OCI-LY3 (cell line): Measurements from ENCODE around the gene C1QTNF1.

Experiments used
- H2AFZ ChIP-seq: fragments of 200-600, 300-600 bp; shearing (Covaris generic); 2 replicates; pipeline ENCODE4 v1.6.0; 2014; ENCODE audit warnings: antibody characterized with exemption, low read depth, low read length
- H3K27ac ChIP-seq: fragments of 200-600, 300-600 bp; sonication (generic); 2 replicates; pipeline ENCODE4 v1.5.1; 2014; ENCODE audit warnings: mild to moderate bottlenecking, low read length, moderate library complexity, mixed read lengths
- H3K27me3 ChIP-seq: fragments of 200-600, 300-600 bp; sonication (generic); 2 replicates; pipeline ENCODE4 v1.6.1; 2014; ENCODE audit warnings: low read depth, low read length, mixed read lengths
- H3K36me3 ChIP-seq: fragments of 200-600, 300-600 bp; sonication (generic); replicated peaks from 2 replicates; pipeline ENCODE3; 2014; ENCODE audit warnings: low read depth, low read length, mixed read lengths
- H3K4me1 ChIP-seq: fragments of 300-600, 200-600 bp; sonication (generic); 2 replicates; pipeline ENCODE4 v1.6.1; 2014; ENCODE audit warnings: low read length, mixed read lengths
- H3K4me2 ChIP-seq: fragments of 200-600, 300-600 bp; sonication (generic); 2 replicates; pipeline ENCODE4 v1.6.1; 2014; ENCODE audit warnings: low read length, mixed read lengths
- H3K4me3 ChIP-seq: fragments of 300-600, 200-600 bp; sonication (generic); 2 replicates; pipeline ENCODE4 v1.5.1; 2014; ENCODE audit warnings: antibody characterized with exemption, mild to moderate bottlenecking, low read length, moderate library complexity
- H3K79me2 ChIP-seq: fragments of 300-600, 200-600 bp; shearing (Covaris generic); 2 replicates; pipeline ENCODE4 v1.6.1; 2014; ENCODE audit warnings: mild to moderate bottlenecking, low read length, mixed read lengths
- H3K9ac ChIP-seq: fragments of 300-600, 200-600 bp; shearing (Covaris generic); 2 replicates; pipeline ENCODE4 v1.6.0; 2014; ENCODE audit warnings: mild to moderate bottlenecking, low read length, moderate library complexity
- H3K9me3 ChIP-seq: fragments of 200-600, 300-600 bp; shearing (Covaris generic); 2 replicates; pipeline ENCODE4 v1.6.1; 2014; ENCODE audit warnings: low read length, mixed read lengths; ENCODE audit not compliant: insufficient read depth
- H4K20me1 ChIP-seq: fragments of 200-600, 300-600 bp; sonication (generic); 2 replicates; pipeline ENCODE4 v1.6.1; 2016; ENCODE audit warnings: low read length, mixed read lengths; ENCODE audit not compliant: insufficient read depth
- CTCF ChIP-seq: fragments of 200-600, 300-600 bp; sonication (generic); IDR thresholded peaks from 2 replicates; pipeline ENCODE4 v1.5.1; 2014; ENCODE audit warnings: antibody characterized with exemption, low read length, low read depth
- EZH2phosphoT487 ChIP-seq: fragments of 200-600 bp; shearing (Covaris generic); IDR thresholded peaks from 2 replicates; pipeline ENCODE4 v1.6.1; 2018; ENCODE audit warnings: antibody characterized with exemption, mixed run types, low read depth

Gene C1QTNF1

GRCh38 chr17:79047923-79048825 is 24.2 kb downstream of the C1QTNF1 start:
- H3K79me2 ChIP-seq, result no peaks in the 10 kb centered on the region
- no peak overlapping the region for H3K9ac ChIP-seq
- H3K4me3 ChIP-seq, result no peak overlapping the region
- no peaks in the 10 kb centered on the region for H4K20me1 ChIP-seq
- no peak overlapping the region for H3K27ac ChIP-seq
- no peaks in the 10 kb centered on the region for H3K36me3 ChIP-seq
- H2AFZ ChIP-seq, result no peak overlapping the region
- TF ChIP-seq CTCF (no peak), EZH2phosphoT487 (no peak)
- no peak overlapping the region for H3K4me2 ChIP-seq
- no peaks in the 10 kb centered on the region for H3K9me3 ChIP-seq
- no peaks in the 10 kb centered on the region for H3K4me1 ChIP-seq
- H3K27me3 ChIP-seq, result peaks cover 8% of the 10 kb centered on the region

GRCh38 chr17:79048826-79049755 is 25.1 kb downstream of the C1QTNF1 start:
- Histone ChIP-seq H3K4me3 (no peak overlapping the region), H3K27me3 (peaks cover 8% of the 10 kb centered on the region), H4K20me1 (no peaks in the 10 kb centered on the region), H3K79me2 (no peaks in the 10 kb centered on the region), H3K4me1 (no peaks in the 10 kb centered on the region), H3K9me3 (no peaks in the 10 kb centered on the region), H3K36me3 (no peaks in the 10 kb centered on the region), H3K9ac (no peak overlapping the region), H3K27ac (no peak overlapping the region), H2AFZ (no peak overlapping the region), H3K4me2 (no peak overlapping the region)
- no peak for TF ChIP-seq EZH2phosphoT487
- TF ChIP-seq CTCF, result no peak

GRCh38 chr17:79049821-79050220 is 25.9 kb downstream of the C1QTNF1 start:
- H3K4me2 ChIP-seq, result no peak overlapping the region
- H3K9me3 ChIP-seq, result no peaks in the 10 kb centered on the region
- no peak overlapping the region for H3K4me3 ChIP-seq
- peaks cover 8% of the 10 kb centered on the region for H3K27me3 ChIP-seq
- TF ChIP-seq EZH2phosphoT487, result no peak
- H3K79me2 ChIP-seq, result no peaks in the 10 kb centered on the region
- no peak overlapping the region for H2AFZ ChIP-seq
- no peaks in the 10 kb centered on the region for H4K20me1 ChIP-seq
- no peak overlapping the region for H3K9ac ChIP-seq
- H3K27ac ChIP-seq, result no peak overlapping the region
- H3K4me1 ChIP-seq, result no peaks in the 10 kb centered on the region
- no peaks in the 10 kb centered on the region for H3K36me3 ChIP-seq

- no peak overlapping the region for H3K4me3 ChIP-seq
- no peaks in the 10 kb centered on the region for H3K9me3 ChIP-seq
- no peaks in the 10 kb centered on the region for H4K20me1 ChIP-seq
- H3K4me1 ChIP-seq, result no peaks in the 10 kb centered on the region
- H3K79me2 ChIP-seq, result no peaks in the 10 kb centered on the region
- no peak overlapping the region for H3K4me2 ChIP-seq
- H3K9ac ChIP-seq, result no peak overlapping the region
- H3K36me3 ChIP-seq, result no peaks in the 10 kb centered on the region
- no peak overlapping the region for H2AFZ ChIP-seq
- no peak for TF ChIP-seq EZH2phosphoT487
- no peak for TF ChIP-seq CTCF
- peaks cover 8% of the 10 kb centered on the region for H3K27me3 ChIP-seq
- H3K27ac ChIP-seq, result no peak overlapping the region
These were observed 26.6 kb downstream of the C1QTNF1 start for GRCh38 chr17:79050551-79050950.
